Left ventricle myocardium superior (tissue), 1 donor: ENCODE data around the gene DSCAM. TPM values are rescaled to one million over a fixed set of nuclear protein-coding genes. Genes with fewer than 3 reads are reported as not detected.

Experiments
- ATAC-seq: fragments of 200-7000 bp; cut with Tn5 transposase; one replicate; pipeline ENCODE4 v1.9.1; 2020; ENCODE audit warnings: mild to moderate bottlenecking, moderate library complexity
- DNase-seq: peaks from one replicate; pipeline ENCODE4 v3.0.0-alpha.2; 2020
- intact Hi-C: fragments of 100-400 bp; cut with micrococcal nuclease; formaldehyde crosslinking; loops from one replicate; pipeline ENCODE4 v1.11.0; 2022
- total RNA-seq: library from RNA; stranded (reverse); fragmentation: NEBNext Ultra II Directional; extraction: Animal tissue kit (Norgen Biotek cat#: 25700); gene quantifications from one replicate; pipeline ENCODE4 v1.2.1, GENCODE V29; 2021
- donor health status: DM: no; HTN: yes; CAD: no; lungs with severe emphysema.

Gene DSCAM
- total RNA-seq, 1 donor from 2014 or later, result not detected

- DNase-seq, result no peak
- intact Hi-C loops, result no loop called here
- no peak for ATAC-seq
Observed at GRCh38 chr21:40095477-40095876, 751.5 kb downstream of the DSCAM start.

DNA sequence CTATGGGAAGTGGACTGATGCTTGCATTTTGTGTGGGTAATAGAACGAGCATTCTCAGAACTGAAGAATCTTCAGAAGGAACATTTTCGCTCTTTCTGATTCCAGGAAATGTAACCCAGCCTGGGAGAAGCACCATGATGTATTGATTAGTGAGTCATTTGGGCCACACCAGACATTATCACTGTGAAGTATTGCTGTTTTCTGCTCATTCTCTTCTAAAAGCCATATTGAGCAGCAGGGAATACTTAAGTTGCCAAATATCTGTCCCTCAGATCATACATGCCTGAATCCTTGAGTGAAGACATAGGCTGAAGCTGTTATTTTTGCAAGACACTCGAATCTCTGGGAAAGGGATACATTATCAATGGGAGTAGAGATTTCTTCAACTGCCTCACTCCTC lies 766.6 kb downstream of the DSCAM start:
- intact Hi-C loops, result no loop called here
- no peak for DNase-seq
- no peak for ATAC-seq

DNA sequence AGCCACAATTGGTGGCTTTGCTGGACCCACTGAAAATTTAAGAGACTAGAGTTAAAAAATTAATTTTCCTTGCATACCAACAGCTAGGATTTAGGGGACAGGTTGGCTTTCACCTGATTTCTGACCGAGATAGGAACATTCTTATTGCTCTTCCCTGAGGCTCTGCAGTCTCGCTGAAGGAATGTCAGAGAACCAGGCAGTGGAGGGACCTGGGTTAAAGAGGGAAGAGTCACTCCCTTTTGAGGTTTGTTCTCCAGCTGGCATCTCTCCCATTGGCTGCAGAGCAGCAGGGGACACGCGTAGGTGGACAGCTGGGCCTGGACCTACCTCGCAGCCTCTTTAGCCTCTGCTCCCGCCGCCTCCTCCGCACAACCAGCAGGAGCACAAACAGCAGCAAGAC lies 772.2 kb downstream of the DSCAM start:
- peak; percentile 37 for ATAC-seq
- intact Hi-C loops, result no loop called here
- no peak for DNase-seq

GRCh38 chr21:40074198-40074597 lies 772.8 kb downstream of the DSCAM start:
- peak; percentile 96 for ATAC-seq
- intact Hi-C loops, result no loop called here
- DNase-seq, result no peak

DNA sequence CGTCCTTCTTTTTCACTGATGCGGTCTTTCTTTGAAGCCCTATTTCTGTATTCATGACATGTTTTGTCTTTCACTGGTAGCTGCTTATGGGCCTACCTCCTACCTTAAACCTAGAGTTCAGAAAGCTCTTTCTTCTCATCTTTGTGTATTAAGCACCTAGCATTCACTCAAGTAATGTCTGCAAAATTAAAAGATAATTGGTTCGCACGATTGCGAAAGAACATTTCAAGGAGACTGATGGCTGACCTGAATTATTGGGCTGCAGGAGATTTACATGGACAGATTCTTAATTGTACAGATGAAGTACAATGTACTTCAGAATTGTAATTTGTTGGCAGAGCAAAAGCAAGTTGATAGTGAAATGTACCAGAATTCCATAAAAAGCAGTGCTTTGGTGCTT lies 773.3 kb downstream of the DSCAM start:
- intact Hi-C loops, result no loop called here
- DNase-seq (no peak), ATAC-seq (no peak)

DNA sequence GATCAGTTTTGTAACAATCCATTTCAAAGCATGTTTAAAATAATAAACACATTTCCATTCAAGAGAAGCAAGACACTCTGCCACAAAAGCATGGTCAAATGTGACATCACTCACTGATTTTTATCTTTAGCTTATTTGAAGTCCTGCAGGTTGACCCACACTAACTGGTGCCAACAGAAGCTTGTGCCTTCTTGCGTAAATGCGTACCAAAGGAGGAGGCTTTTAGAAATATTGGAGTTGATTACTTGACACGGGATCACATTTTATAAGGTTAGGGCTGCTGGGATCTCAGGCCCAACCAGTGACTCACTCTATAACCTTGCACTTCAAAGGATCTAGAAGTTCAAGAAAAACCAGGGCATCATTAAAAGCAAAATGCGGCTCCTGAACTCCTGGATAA lies 776.1 kb downstream of the DSCAM start:
- DNase-seq (no peak), ATAC-seq (no peak)
- intact Hi-C loops, result no loop called here

DNA sequence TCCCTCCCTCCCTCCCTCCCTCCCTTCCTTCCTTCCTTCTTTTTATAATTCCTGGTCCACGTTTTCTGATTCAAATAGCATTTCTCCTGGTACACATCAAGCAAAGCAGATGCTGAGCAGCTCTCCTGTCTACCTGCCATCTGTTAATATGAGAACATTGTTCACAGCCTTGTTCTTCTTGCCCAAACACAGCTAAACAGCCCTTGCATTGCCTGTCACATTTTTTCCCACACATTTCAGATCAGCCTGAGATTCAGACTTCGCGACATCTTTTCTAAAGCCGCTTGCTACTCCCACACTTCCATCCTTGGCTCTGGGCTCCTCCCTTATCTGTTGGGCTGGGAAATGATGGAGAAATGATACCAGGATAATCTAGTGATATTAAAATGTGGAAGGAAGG lies 779.2 kb downstream of the DSCAM start:
- DNase-seq (no peak), ATAC-seq (no peak)
- intact Hi-C loops, result no loop called here

GRCh38 chr21:40066221-40066620 lies 780.7 kb downstream of the DSCAM start:
- ATAC-seq, result no peak
- intact Hi-C loops, result no loop called here
- no peak for DNase-seq

GRCh38 chr21:40060083-40060677 lies 786.8 kb downstream of the DSCAM start:
- DNase-seq (no peak), ATAC-seq (no peak)
- intact Hi-C loops, result no loop called here

- no peak for DNase-seq
- intact Hi-C loops, result no loop called here
- peak; percentile 21 for ATAC-seq
Observed at GRCh38 chr21:40057331-40057730, 789.6 kb downstream of the DSCAM start.

DNA sequence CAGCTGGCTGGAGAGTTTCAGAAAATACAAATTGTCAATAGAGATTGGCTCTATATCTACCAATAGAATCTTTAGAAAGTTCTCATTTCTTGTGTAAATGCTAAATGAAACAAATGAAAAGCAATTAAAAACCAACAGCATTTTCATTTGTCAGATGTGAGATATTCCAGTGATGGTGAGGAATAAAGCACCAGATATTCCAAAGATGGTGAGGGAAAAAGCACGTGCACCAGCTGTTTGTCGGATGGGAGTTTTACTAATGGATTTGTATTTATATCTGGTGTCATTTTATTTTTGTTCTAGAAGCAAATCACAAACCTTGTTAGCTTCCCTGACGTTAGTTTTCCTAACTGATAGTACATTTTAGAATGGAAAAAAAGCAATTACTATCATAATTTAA lies 790.9 kb downstream of the DSCAM start:
- no peak for ATAC-seq
- intact Hi-C loops, result no loop called here
- no peak for DNase-seq

- peak; percentile 81 for ATAC-seq
- DNase-seq, result peak; percentile 36
- intact Hi-C loops, result no loop called here
Observed at GRCh38 chr21:40054403-40054802, 792.6 kb downstream of the DSCAM start.

- ATAC-seq, result peak; percentile 89
- intact Hi-C loops, result no loop called here
- DNase-seq, result peak; percentile 67
Observed at GRCh38 chr21:40053007-40053406, 794.0 kb downstream of the DSCAM start.

DNA sequence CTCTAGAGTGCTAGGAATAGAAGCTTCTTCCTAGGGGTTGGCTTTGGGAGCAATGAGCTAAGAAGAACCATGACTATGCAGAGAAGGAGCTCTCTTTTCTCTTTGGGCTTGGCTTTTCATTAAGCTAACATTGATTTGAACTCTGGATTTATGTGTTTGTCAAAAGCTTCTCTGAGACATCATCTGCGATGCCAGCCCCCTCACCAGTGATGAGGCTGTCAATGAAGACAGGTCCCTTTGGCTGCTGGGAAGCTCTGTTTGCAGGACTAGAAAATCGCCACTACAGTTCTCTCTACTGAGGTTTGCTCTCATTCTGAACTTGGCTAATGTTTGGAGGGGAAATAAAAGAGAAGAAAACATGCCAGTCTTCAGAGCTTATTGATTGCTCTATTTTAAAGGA lies 794.7 kb downstream of the DSCAM start:
- ATAC-seq, result no peak
- no peak for DNase-seq
- intact Hi-C loops, result no loop called here

DNA sequence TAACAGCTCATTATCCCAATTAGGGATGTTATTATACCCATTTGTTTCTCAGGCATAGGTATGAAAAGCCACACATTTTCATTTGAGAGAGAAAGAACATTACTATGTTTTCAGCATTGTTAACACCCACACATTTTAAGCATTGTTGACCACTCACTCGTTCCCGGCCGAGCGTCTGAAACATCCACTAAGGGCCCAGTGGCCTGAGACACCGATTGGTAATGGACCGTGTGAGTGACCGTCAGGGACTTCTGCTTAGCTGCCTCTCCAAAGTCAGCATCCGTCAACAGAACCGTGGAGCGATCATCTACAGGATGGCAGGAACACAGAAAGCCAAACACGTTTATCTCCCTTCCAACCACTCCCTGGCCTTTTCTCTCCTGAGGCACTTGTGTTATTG lies 795.2 kb downstream of the DSCAM start:
- intact Hi-C loops, result no loop called here
- no peak for ATAC-seq
- DNase-seq, result no peak

DNA sequence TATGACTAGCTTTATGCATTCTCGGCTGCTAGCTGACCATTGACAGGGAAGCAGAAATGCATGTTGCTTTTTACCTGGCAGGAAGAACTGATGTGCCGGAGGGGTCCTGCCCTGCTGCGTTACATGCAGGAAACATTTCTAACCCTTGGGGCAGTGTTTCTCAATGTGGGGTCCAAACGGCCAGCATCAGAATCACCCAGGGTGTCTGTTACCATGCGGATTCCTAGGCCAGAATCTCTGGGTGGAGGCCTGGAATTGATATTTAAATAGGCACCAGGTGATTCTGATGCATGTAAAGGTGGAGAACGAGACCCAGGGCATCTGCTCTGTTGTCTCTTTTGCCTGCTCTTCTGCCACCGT lies 797.0 kb downstream of the DSCAM start:
- DNase-seq (no peak), ATAC-seq (no peak)
- intact Hi-C loops, result no loop called here

DNA sequence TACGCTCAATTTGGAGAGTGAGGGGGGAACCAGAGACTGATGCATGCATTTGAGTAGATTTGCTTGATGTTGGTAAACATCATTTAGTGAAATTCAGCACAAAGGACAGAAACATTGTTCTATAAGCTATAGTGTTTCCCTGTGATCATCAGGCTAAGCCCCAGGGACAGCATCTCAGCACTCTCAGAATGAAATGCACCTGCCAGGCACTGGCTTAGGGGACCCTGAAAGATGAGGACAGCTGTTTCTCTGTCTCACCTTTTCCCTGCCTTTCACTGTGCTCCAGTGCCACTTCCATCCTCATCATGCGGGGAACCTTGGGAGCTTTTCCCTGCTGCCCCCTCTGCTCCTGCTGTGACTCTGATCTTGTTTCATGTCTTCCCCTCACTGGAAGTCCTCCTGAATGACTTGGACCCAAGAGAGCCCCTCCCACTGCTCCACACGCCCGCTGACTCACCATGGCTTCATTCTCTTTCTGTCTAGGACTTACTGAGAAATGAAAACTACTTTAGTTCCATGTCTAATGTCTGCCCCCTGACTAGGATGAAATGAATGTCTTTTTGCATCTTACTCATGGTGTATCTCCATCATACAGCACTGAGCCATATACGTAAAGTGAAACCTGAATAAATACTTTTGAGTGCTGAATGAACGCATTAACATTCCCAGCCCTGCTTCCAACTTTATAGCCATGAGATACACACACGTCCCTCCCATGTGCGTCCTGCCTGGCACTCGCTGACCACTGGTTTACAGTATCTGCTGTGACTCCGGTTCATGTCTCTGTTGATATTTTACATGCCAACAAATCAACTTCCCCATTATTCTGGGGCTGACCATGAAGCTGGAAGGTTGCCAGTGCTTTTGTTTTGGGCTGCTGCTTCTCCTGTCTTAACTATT lies 797.7 kb downstream of the DSCAM start:
- DNase-seq, result no peak

DNA sequence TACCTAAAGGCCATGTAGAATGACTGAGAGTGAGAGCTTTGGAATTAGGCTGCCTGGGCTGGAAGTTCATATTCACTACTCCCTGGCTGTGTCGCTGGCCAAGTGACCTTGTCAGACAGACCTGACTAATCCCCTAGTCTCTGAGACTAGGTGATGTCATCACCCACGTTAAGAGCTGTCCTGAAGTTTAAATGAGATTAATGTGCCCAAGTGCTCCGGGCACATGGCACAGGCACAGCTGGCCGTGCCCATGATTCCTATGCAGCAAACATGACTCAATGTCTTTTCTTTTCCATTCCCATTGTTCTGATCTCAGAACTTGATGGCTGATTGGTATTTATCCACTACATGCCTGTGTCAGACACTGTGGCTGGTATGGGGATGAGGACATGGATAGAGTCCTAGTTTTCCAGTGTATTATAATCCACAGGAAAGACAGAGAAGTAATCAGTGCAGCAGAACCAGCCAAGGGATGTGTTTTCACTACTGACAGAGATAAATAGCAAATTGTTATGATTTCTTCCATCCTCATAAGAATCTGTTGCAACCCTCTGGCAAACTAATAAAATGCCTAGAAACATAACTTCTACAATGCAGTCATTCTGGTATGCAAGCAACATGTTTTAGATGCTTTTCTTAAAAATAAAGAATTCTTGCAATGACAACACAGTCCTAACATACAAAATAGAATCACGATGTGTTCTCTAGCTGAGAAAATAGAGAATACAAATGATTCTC lies 798.8 kb downstream of the DSCAM start:
- no peak for DNase-seq
- ATAC-seq, result peak; percentile 79
- intact Hi-C loops, result no loop called here

More for the DNA sequence above, 797.7 kb downstream of the DSCAM start:
- intact Hi-C loops, result no loop called here
- no peak for ATAC-seq

DNA sequence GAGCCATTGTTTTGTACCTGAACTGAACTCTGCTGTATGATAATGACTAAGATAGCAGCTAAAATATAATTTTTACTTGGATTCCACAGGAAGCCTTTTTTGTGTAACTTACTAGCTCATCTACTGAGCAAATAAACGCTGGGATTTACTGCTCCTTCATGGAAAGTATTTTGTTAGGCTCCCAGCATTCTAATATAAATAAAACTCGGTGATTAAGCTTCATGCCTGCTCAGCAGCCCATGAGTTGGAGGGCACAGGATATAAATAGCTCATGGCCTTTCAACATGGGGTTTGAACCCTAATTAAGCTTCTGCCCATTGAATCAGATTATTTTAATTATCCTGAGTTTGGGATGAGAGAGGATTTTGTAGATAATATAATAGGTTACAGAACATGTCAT lies 799.7 kb downstream of the DSCAM start:
- ATAC-seq, result no peak
- DNase-seq, result no peak
- intact Hi-C loops, result no loop called here

- DNase-seq (no peak), ATAC-seq (no peak)
- intact Hi-C loops, result no loop called here
Observed at GRCh38 chr21:40043866-40044265, 803.1 kb downstream of the DSCAM start.
